HepG2 (cell line): ENCODE measurements around the gene CPT1B. TPM values are rescaled to one million over a fixed set of nuclear protein-coding genes. Genes with fewer than 3 reads are reported as not detected.

Experiments
- CENPX ChIP-seq: sonication (generic); formaldehyde crosslinking; IDR thresholded peaks from 2 replicates; pipeline ENCODE4 v1.9.0; 2021; ENCODE audit warnings: mild to moderate bottlenecking, missing genetic modification reagents, moderate library complexity
- FOXP1 ChIP-seq, 2 experiments: fragments of 450-650 bp in 1 of 2; IDR thresholded peaks; 2 replicates each; pipeline ENCODE4 v1.6.1; 2017 to 2018; ENCODE audit warnings: antibody characterized with exemption in 1 of 2
- KAT7 ChIP-seq: IDR thresholded peaks from 2 replicates; pipeline ENCODE4 v1.6.1; 2018; ENCODE audit warnings: borderline replicate concordance, missing compliant biosample characterization
- LCORL ChIP-seq, 2 experiments: fragments of 450-650 bp in 1 of 2; sonication (generic) in 1 of 2; formaldehyde crosslinking in 1 of 2; IDR thresholded peaks; 2 replicates each; pipeline versions ENCODE4 v1.5.0 to v1.6.1; 2017 to 2020; ENCODE audit warnings: antibody characterized with exemption in 1 of 2, missing genetic modification reagents in 1 of 2
- NFATC3 ChIP-seq: sonication (generic); formaldehyde crosslinking; IDR thresholded peaks from 2 replicates; pipeline ENCODE4 v1.5.1; 2020; ENCODE audit warnings: mild to moderate bottlenecking, missing genetic modification reagents
- NFYC ChIP-seq: IDR thresholded peaks from 2 replicates; pipeline ENCODE4 v1.6.1; 2016; ENCODE audit warnings: missing genetic modification reagents, missing compliant biosample characterization
- PHF20 ChIP-seq: sonication (generic); formaldehyde crosslinking; IDR thresholded peaks from 2 replicates; pipeline ENCODE4 v1.5.0; 2020; ENCODE audit warnings: mild to moderate bottlenecking, missing genetic modification reagents
- PHF21A ChIP-seq: sonication (generic); formaldehyde crosslinking; IDR thresholded peaks from 2 replicates; pipeline ENCODE4 v1.5.0; 2020; ENCODE audit warnings: mild to moderate bottlenecking, missing genetic modification reagents
- PITX1 ChIP-seq: sonication (generic); formaldehyde crosslinking; IDR thresholded peaks from 2 replicates; pipeline ENCODE4 v1.5.1; 2020; ENCODE audit warnings: mild to moderate bottlenecking, missing genetic modification reagents
- PLSCR1 ChIP-seq: sonication (generic); formaldehyde crosslinking; IDR thresholded peaks from 2 replicates; pipeline ENCODE4 v1.5.0; 2020; ENCODE audit warnings: missing genetic modification reagents, mild to moderate bottlenecking, borderline replicate concordance
- ZBTB7B ChIP-seq: sonication (generic); formaldehyde crosslinking; IDR thresholded peaks from 2 replicates; pipeline ENCODE4 v1.4.0; 2020; ENCODE audit warnings: missing genetic modification reagents
- ZKSCAN8 ChIP-seq: IDR thresholded peaks from 2 replicates; pipeline ENCODE4 v1.6.1; 2016; ENCODE audit warnings: borderline replicate concordance, missing genetic modification reagents, missing compliant biosample characterization
- ZNF18 ChIP-seq: sonication (generic); formaldehyde crosslinking; IDR thresholded peaks from 2 replicates; pipeline ENCODE4 v1.8.0; 2022; ENCODE audit warnings: mild to moderate bottlenecking, missing genetic modification reagents; ENCODE audit not compliant: insufficient replicate concordance
- ZNF232 ChIP-seq: sonication (generic); formaldehyde crosslinking; IDR thresholded peaks from 2 replicates; pipeline ENCODE4 v1.4.0; 2020; ENCODE audit warnings: missing genetic modification reagents, borderline replicate concordance
- ZNF501 ChIP-seq: sonication (generic); formaldehyde crosslinking; IDR thresholded peaks from 2 replicates; pipeline ENCODE4 v1.5.1; 2020; ENCODE audit warnings: mild to moderate bottlenecking, moderate library complexity, missing genetic modification reagents
- ZNF615 ChIP-seq: sonication (generic); formaldehyde crosslinking; IDR thresholded peaks from 2 replicates; pipeline ENCODE4 v1.5.0; 2020; ENCODE audit warnings: mild to moderate bottlenecking, missing genetic modification reagents, borderline replicate concordance
- ZNF720 ChIP-seq: sonication (generic); formaldehyde crosslinking; IDR thresholded peaks from 2 replicates; pipeline ENCODE4 v1.4.0; 2020; ENCODE audit warnings: missing genetic modification reagents
- polyA plus RNA-seq, 8 experiments: library from polyadenylated mRNA; depleted of rRNA in 3 of 8; stranded (reverse) in 7 of 8; unstranded in 1 of 8; fragments of >200 nt; fragmentation: Illumina TruSeq in 4 of 8; extraction: Trizol in 4 of 8; gene quantifications; 2 replicates each; pipeline versions ENCODE4 v1.2.1 to v1.2.3, GENCODE V29; 2011 to 2016; ENCODE audit warnings: low read depth in 4 of 8, missing spikeins in 1 of 8, mixed read lengths in 1 of 8; ENCODE audit not compliant: insufficient read depth in 1 of 8
- total RNA-seq, 5 experiments: library from RNA; depleted of rRNA; stranded (reverse); fragments of >200 nt; fragmentation: Illumina TruSeq; extraction: Trizol; gene quantifications; 2 replicates each; pipeline ENCODE4 v1.2.3, GENCODE V29; 2016; ENCODE audit warnings: low read depth in 1 of 5
- TF ChIP-seq, protein P1 (sequence below): sonication (generic); formaldehyde crosslinking; IDR thresholded peaks from 2 replicates; pipeline ENCODE4 v1.4.0; 2020; ENCODE audit warnings: missing genetic modification reagents
- TF ChIP-seq, protein P2 (sequence below): sonication (generic); formaldehyde crosslinking; IDR thresholded peaks from 2 replicates; pipeline ENCODE4 v1.8.1; 2023; ENCODE audit warnings: missing genetic modification reagents, mild to moderate bottlenecking, borderline replicate concordance
- TF ChIP-seq, protein P3 (sequence below): sonication (generic); formaldehyde crosslinking; IDR thresholded peaks from 2 replicates; pipeline ENCODE4 v1.4.0; 2020; ENCODE audit warnings: mild to moderate bottlenecking, low read depth, missing genetic modification reagents

CPT1B gene
- total and polyA plus RNA-seq, 2 of the 13 experiments (the other 11 are each of a cell fraction or from before 2014, with no cell fraction given) = 9.2 to 19.5 TPM

- no peak for TF ChIP-seq LCORL (IDR thresholded peaks at IDR 0.05)
- no peak for TF ChIP-seq LCORL (CRISPR knock-in tag; IDR thresholded peaks at IDR 0.05)
- TF ChIP-seq, protein P1, sequence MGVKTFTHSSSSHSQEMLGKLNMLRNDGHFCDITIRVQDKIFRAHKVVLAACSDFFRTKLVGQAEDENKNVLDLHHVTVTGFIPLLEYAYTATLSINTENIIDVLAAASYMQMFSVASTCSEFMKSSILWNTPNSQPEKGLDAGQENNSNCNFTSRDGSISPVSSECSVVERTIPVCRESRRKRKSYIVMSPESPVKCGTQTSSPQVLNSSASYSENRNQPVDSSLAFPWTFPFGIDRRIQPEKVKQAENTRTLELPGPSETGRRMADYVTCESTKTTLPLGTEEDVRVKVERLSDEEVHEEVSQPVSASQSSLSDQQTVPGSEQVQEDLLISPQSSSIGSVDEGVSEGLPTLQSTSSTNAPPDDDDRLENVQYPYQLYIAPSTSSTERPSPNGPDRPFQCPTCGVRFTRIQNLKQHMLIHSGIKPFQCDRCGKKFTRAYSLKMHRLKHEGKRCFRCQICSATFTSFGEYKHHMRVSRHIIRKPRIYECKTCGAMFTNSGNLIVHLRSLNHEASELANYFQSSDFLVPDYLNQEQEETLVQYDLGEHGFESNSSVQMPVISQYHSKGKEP (CRISPR knock-in tag) = peak; percentile 71; the same call in 1 of the 2 replicates
- TF ChIP-seq ZNF501 (CRISPR knock-in tag) = peak; percentile 55; the same call in 1 of the 2 replicates
- TF ChIP-seq NFYC (CRISPR knock-in tag) = no peak
- 0 out of 2 replicates have a peak, but pooled peaks have one; percentile 50 for TF ChIP-seq ZKSCAN8 (CRISPR knock-in tag)
- TF ChIP-seq, protein P2, sequence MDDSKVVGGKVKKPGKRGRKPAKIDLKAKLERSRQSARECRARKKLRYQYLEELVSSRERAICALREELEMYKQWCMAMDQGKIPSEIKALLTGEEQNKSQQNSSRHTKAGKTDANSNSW (CRISPR knock-in tag) = no peak
- 0 out of 2 replicates have a peak, but pooled peaks have one; percentile 37 for TF ChIP-seq ZNF232 (CRISPR knock-in tag)
- no peak for TF ChIP-seq CENPX (CRISPR knock-in tag)
- TF ChIP-seq ZBTB7B = peak; percentile 42; the same call in 1 of the 2 replicates
- peak; percentile 26 for TF ChIP-seq ZNF18
- peak; percentile 28; the same call in 1 of the 2 replicates for TF ChIP-seq KAT7
- TF ChIP-seq PITX1 (CRISPR knock-in tag) = peak; percentile 25; the same call in 1 of the 2 replicates
- TF ChIP-seq PHF21A (CRISPR knock-in tag) = 0 out of 2 replicates have a peak, but pooled peaks have one; percentile 2
- TF ChIP-seq PLSCR1 (CRISPR knock-in tag) = no peak
- TF ChIP-seq ZNF720 (CRISPR knock-in tag) = no peak
- TF ChIP-seq PHF20 (CRISPR knock-in tag) = no peak
- TF ChIP-seq, protein P3, sequence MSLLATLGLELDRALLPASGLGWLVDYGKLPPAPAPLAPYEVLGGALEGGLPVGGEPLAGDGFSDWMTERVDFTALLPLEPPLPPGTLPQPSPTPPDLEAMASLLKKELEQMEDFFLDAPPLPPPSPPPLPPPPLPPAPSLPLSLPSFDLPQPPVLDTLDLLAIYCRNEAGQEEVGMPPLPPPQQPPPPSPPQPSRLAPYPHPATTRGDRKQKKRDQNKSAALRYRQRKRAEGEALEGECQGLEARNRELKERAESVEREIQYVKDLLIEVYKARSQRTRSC (CRISPR knock-in tag) = no peak
- TF ChIP-seq ZNF615 = no peak
- TF ChIP-seq NFATC3 (CRISPR knock-in tag) = no peak
- TF ChIP-seq FOXP1 (IDR thresholded peaks at IDR 0.05) = no peak
- no peak for TF ChIP-seq FOXP1 (CRISPR knock-in tag; IDR thresholded peaks at IDR 0.05)
These were observed 43.9 kb upstream of the CPT1B start (continued) for GRCh38 chr22:50621948-50622722.
